HG03066 (cell line): ENCODE measurements around the gene ATP6V0E2.

ENCODE experiments used
- ATAC-seq: cut with Tn5 transposase; IDR thresholded peaks from one replicate; pipeline ENCODE4 v1.9.1; 2021; ENCODE audit warnings: low read depth; ENCODE audit not compliant: unreplicated experiment

ATP6V0E2 gene

DNA sequence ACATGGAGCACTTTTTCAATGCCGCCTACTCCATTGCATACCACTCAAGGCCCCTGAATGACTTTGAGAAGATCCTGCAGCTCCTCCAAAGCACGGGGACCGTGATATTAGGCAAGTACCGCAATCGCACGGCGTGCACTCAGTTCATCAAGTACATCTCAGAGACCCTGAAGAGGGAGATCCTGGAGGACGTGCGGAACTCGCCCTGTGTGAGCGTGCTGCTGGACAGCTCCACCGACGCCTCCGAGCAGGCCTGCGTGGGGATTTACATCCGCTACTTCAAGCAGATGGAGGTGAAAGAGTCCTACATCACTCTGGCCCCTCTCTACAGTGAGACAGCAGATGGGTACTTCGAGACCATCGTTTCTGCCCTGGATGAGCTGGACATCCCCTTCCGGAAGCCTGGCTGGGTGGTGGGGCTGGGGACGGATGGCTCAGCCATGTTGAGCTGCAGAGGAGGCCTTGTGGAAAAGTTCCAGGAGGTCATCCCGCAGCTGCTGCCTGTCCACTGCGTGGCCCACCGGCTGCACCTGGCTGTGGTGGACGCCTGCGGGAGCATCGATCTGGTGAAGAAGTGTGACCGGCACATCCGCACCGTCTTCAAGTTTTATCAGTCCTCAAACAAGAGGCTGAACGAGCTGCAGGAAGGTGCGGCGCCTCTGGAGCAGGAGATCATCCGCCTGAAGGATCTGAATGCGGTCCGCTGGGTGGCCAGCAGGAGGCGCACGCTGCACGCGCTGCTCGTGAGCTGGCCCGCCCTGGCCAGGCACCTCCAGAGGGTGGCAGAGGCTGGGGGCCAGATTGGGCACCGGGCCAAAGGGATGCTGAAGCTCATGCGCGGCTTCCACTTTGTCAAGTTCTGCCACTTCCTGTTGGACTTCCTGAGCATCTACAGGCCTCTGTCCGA, 12.7 kb upstream of the ATP6V0E2 start:
- no peak for ATAC-seq

- no peak for ATAC-seq
Measured at GRCh38 chr7:149861728-149862045, 12.1 kb upstream of the ATP6V0E2 start.

DNA sequence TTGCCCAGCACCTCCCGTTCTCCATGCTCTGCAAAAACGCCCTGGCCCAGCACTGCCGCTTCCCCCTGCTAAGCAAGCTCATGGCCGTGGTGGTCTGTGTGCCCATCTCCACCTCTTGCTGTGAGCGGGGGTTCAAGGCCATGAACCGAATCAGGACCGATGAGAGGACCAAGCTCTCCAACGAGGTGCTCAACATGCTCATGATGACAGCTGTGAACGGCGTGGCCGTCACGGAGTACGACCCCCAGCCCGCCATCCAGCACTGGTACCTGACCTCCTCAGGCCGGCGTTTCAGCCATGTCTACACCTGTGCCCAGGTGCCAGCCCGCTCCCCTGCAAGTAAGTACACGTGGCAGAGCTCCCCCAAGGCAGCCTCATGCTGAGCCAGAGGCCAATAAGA, 11.6 kb upstream of the ATP6V0E2 start:
- no peak for ATAC-seq

GRCh38 chr7:149863500-149863899, 10.3 kb upstream of the ATP6V0E2 start:
- ATAC-seq, result no peak

DNA sequence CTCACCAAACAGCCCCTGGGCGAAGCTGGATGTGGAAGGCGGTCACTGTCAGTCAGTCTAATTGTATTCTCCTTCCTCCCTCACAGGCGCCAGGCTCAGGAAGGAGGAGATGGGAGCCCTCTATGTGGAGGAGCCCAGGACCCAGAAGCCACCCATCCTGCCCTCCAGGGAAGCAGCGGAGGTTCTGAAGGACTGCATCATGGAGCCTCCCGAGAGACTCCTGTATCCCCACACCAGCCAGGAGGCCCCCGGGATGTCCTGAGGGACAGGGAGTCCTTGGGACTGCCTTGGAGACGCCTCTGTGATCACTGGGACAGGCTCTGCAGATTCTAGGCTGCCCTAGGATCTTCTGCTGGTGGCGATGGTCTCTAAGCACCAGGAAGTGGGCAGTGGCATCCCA, 9.7 kb upstream of the ATP6V0E2 start:
- no peak for ATAC-seq

- no peak for ATAC-seq
Measured at GRCh38 chr7:149864751-149865150, 9.0 kb upstream of the ATP6V0E2 start.

GRCh38 chr7:149865437-149865836, 8.3 kb upstream of the ATP6V0E2 start:
- ATAC-seq, result no peak

DNA sequence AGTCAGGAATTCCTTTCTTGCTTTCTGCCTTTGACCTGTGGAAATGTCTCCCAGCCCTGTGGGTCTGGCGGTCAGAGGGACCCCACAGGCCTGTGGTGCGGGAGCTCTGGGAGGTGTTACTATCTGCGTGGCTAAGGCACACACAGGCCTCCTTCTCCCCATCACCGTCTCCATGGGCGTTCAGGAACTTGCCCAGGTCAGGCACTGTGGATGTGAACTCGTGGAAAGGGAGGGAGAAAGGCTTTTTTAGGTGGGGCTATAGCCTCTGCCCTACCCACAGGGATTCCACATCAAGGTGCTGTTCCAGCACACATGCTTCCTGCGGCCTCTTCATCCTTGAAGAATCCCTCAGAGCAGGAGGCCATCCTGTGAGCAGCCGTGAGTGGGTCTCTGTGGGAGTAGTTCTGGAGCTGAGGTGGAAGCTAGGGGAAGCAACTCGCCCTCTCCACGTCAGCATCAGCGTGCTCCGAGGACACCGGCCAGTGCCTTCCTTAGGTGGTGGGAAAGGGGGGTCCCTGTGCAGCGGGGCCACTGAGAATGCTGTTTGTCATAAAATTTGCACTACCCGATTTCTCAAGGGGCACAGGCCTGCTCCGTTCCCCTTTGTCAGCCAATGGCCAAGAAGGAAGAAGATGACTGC, 7.5 kb upstream of the ATP6V0E2 start:
- no peak for ATAC-seq

GRCh38 chr7:149866779-149867447, 6.9 kb upstream of the ATP6V0E2 start:
- no peak for ATAC-seq

DNA sequence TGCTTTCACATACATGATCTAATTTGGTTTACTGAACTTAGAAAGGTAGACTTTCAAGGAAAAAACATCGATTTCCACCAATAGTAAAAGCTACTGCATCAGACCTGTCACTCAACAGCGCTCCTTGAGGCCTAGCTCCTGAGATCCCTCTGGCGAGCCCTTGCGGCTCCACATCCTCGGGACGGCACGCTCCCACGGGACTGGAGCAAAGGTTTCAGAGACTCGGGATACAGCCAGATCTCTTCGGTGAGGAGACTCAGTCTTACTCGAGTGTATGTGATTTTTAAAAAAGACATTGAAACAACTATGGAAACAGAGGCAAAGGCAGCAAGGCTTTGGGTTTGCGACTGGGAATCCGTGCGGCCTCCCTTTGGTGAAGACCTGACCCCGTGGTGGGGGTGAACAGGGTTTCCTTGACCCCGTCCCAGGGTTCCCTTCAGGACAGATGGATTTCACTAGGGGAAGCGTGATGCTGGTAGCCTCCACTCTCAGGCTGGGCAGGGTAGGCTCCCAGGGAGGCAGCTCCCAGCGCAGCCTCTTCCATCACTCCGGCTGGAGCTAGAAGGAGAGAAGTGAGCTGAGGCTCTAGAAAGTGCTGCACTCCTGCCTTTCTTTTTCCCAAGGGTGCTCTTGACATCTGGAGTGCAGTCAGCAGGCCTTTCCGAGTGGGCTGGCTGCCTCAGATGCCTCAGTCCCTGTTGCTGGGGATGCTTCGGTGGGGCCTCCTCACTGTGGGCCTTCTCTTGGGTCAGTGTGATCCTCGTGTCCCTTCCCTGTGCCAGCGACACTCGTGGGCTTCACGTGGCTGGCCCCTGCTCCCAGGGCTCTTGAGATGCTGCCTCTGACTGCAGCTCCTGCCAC, 5.8 kb upstream of the ATP6V0E2 start:
- no peak for ATAC-seq

GRCh38 chr7:149868623-149869290, 5.0 kb upstream of the ATP6V0E2 start:
- no peak for ATAC-seq

- no peak for ATAC-seq
Measured at GRCh38 chr7:149869291-149869650, 4.5 kb upstream of the ATP6V0E2 start.

GRCh38 chr7:149869867-149870266, 3.9 kb upstream of the ATP6V0E2 start:
- no peak for ATAC-seq

DNA sequence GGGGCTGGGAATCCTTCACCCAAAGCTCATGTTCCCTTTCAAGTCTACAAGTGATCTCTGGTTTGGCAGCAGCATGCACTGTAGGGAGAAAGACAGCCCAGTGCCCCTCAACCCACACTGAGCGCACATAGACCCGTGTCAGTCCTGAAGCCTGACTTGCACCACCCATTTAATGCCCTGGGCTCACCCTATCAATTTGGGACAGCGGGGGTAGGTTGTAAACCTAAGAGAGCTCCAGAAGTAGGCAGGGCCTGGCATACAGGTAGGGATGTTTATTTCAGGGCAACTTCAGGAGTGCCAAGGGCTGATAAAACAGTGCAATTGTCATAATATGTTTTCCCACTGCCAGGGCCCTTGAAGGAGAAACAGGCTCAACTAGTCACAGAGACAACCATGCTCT, 3.5 kb upstream of the ATP6V0E2 start:
- no peak for ATAC-seq

GRCh38 chr7:149870701-149871483, 2.9 kb upstream of the ATP6V0E2 start:
- no peak for ATAC-seq

DNA sequence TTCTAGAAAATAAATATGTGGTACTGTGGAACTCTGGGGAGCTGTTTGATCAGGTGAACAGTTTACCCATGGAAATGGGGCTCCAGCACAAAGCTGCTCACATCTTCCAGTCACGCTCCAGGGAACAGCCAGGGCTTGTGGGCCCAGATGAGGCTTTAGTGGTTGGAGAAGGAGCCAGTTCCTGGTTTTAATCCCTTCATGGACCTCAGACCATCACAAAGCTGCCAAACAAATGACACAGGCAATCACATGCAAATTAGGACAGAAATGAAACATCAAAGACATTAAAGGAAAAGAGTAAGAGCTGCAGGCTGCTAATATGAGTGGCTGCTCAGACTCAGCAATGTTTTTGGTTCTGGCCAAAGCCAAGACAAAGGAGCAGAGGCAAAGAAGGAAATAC, 2.2 kb upstream of the ATP6V0E2 start:
- no peak for ATAC-seq

GRCh38 chr7:149872419-149873073, 1.2 kb upstream of the ATP6V0E2 start:
- ATAC-seq, result peak; percentile 19

- ATAC-seq, result peak; percentile 16
Measured at GRCh38 chr7:149873970-149874643, 338 bp downstream of the ATP6V0E2 start.
